ENCODE measurements around the gene RPS2. TPM values are rescaled to one million over a fixed set of nuclear protein-coding genes. Genes with fewer than 3 reads are reported as not detected.

RPS2 gene
- total and polyA plus RNA-seq, 2 experiments from 2014 or later = 1,449 to 1,991 TPM

DNA sequence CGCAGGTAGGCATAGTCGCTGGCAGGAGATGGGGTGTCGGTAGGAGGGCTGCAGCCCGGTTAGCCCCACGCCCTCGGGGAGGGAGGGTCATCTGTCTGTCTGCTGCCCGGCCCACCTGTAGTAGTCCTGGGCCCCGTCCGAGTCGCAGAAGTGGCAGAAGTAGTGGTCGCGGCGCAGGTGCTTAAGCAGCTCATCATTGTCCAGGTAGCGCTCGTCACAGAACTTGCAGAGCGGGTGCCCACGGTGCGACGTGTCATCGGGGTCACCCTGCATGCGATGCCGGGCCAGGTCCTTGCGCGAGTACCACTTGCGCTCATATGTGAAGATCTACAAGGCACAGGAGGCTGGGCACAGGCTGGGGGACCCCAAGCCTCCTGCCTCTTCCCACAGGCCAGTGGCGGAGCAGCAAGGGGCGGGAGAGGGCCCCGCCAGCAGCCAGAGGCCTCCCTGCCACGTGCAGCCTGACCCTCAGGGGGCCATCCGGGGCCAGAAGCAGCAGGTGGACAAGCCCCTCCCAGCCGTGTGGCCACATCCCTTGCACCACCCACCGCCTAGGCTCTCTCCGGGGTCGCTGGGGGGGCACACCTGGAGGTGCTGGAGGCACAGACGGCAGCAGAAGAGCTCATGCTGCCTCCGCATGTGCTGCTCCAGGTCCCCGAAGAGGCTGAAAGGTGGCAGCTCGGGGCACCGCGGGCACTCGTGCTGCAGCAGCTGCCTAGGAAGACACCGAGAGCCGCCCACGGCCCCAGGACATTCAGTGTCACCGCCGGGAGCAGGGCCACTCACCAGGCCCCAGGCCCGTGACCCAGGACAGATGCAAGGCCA, 38.0 kb upstream of the RPS2 start:
- peaks cover 45% of the 10 kb centered on the region for H4K20me1 ChIP-seq (ENCODE audit: insufficient read depth, poor library complexity, severe bottlenecking)
- no peaks in the 10 kb centered on the region for H3K36me3 ChIP-seq (replicated peaks; ENCODE audit: insufficient read depth, low read depth)
- TF ChIP-seq EZH2phosphoT487 (IDR thresholded peaks at IDR 0.05; ENCODE audit: low read depth, severe bottlenecking, unreplicated experiment) (no peak), EZH2 (IDR thresholded peaks at IDR 0.05; ENCODE audit: borderline replicate concordance) (no peak)
- TF ChIP-seq, protein P1, sequence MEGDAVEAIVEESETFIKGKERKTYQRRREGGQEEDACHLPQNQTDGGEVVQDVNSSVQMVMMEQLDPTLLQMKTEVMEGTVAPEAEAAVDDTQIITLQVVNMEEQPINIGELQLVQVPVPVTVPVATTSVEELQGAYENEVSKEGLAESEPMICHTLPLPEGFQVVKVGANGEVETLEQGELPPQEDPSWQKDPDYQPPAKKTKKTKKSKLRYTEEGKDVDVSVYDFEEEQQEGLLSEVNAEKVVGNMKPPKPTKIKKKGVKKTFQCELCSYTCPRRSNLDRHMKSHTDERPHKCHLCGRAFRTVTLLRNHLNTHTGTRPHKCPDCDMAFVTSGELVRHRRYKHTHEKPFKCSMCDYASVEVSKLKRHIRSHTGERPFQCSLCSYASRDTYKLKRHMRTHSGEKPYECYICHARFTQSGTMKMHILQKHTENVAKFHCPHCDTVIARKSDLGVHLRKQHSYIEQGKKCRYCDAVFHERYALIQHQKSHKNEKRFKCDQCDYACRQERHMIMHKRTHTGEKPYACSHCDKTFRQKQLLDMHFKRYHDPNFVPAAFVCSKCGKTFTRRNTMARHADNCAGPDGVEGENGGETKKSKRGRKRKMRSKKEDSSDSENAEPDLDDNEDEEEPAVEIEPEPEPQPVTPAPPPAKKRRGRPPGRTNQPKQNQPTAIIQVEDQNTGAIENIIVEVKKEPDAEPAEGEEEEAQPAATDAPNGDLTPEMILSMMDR (IDR thresholded peaks at IDR 0.05; ENCODE audit: poor library complexity) = no peak

DNA sequence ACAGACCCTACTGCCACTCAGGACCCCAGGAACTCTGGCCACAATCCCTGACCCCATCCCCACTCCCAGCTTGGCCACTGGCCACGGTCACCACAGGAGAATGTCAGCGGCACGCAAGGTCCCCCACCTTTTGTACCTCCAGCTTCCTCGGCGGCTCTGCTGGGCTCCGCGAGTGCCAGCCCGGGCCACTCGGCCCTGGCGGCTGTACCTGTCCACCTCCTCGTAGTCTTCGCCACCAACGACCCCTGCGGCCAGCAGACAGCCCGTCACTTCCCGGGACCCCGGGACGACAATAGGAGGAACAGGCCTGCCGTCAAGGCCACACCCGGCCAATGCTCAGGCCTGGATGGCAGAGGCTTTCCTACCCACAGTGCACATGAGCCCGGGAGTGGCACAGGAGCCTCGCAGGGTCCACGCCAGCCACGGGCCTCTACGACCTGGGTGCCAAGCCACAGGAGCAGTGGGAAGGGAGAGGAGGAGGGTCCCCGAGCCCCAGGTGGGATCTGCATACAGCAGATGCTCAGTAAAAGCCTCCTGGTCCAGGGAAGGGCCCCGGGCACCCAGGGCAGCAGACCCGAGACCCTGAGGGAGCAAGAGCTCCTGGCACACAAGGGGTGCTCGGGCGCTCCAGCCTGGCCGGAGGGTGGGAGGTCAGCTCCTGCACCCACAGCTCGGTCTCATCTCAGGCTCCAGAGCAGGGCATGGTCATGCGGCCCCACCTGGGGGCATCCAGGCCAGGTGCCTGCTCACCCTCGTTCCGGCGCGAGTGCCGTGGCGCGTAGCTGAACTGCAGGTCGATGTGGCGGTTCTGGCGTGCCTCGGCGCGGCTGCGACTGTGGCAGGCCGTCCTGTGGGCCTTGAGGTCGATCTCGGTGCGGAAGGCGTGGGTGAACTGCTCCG, 37.1 kb upstream of the RPS2 start:
- no peaks in the 10 kb centered on the region for H3K36me3 ChIP-seq (replicated peaks; ENCODE audit: insufficient read depth, low read depth)
- no peak for DNase-seq (ENCODE audit: low spot score)
- H3K9me2 ChIP-seq (replicated peaks; ENCODE audit: insufficient read depth) = no peaks in the 10 kb centered on the region
- no peaks in the 10 kb centered on the region for H3K9me3 ChIP-seq (ENCODE audit: low read depth)
- peaks cover 34% of the 10 kb centered on the region for H3K79me2 ChIP-seq
- H2AFZ ChIP-seq = no peak overlapping the region
- 98% methylated on average over 53 of the region's 53 CpGs for WGBS (ENCODE audit: low lambda C conversion rate, missing lambda C conversion rate)
- H3K4me3 ChIP-seq = no peak overlapping the region
- H4K20me1 ChIP-seq (ENCODE audit: insufficient read depth, poor library complexity, severe bottlenecking) = peaks cover 35% of the 10 kb centered on the region
- no peak overlapping the region for H3K4me2 ChIP-seq
- H3K4me1 ChIP-seq (ENCODE audit: insufficient read depth) = peaks cover 14% of the 10 kb centered on the region
- no peaks in the 10 kb centered on the region for H3K27me3 ChIP-seq
- H3K27ac ChIP-seq = no peak overlapping the region
- TF ChIP-seq EZH2phosphoT487 (IDR thresholded peaks at IDR 0.05; ENCODE audit: low read depth, severe bottlenecking, unreplicated experiment) (no peak), EZH2 (IDR thresholded peaks at IDR 0.05; ENCODE audit: borderline replicate concordance) (no peak)
- TF ChIP-seq, protein P1 (IDR thresholded peaks at IDR 0.05; ENCODE audit: poor library complexity) = no peak

More for the DNA sequence above, 38.0 kb upstream of the RPS2 start:
- H3K27me3 ChIP-seq = no peaks in the 10 kb centered on the region
- H3K79me2 ChIP-seq = peaks cover 43% of the 10 kb centered on the region
- H3K27ac ChIP-seq = no peak overlapping the region
- no peaks in the 10 kb centered on the region for H3K9me3 ChIP-seq (ENCODE audit: low read depth)
- WGBS (ENCODE audit: low lambda C conversion rate, missing lambda C conversion rate) = 93% methylated on average over 47 of the region's 47 CpGs
- H3K4me2 ChIP-seq = no peak overlapping the region
- no peak overlapping the region for H3K4me3 ChIP-seq
- H3K9me2 ChIP-seq (replicated peaks; ENCODE audit: insufficient read depth) = no peaks in the 10 kb centered on the region
- H3K4me1 ChIP-seq (ENCODE audit: insufficient read depth) = peaks cover 14% of the 10 kb centered on the region
- H2AFZ ChIP-seq = no peak overlapping the region
- DNase-seq (ENCODE audit: low spot score) = no peak

DNA sequence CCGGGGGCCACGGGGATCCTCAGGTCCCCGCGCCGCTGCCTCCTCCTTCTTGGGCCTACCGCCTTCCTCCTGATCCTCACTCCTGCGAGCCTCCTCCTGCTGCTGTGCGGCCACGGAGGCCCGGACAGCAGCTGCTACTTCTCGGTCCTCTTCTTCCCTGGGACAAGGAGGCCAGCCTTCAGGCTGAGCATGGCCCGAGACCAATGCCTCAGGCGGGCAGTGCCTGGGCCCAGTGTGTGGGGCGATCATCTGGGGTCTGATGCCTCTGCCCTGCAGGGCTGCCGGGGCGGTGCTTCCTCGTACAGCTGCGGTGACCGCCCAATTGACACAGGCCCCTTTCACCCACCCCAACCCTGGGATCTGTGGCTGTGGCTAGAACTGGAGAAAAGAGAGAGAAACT, 36.4 kb upstream of the RPS2 start:
- no peaks in the 10 kb centered on the region for H3K9me2 ChIP-seq (replicated peaks; ENCODE audit: insufficient read depth)
- no peaks in the 10 kb centered on the region for H3K9me3 ChIP-seq (ENCODE audit: low read depth)
- H2AFZ ChIP-seq = no peak overlapping the region
- WGBS (ENCODE audit: low lambda C conversion rate, missing lambda C conversion rate) = 97% methylated on average over 19 of the region's 19 CpGs
- H3K36me3 ChIP-seq (replicated peaks; ENCODE audit: insufficient read depth, low read depth) = no peaks in the 10 kb centered on the region
- no peak overlapping the region for H3K4me2 ChIP-seq
- no peak overlapping the region for H3K4me3 ChIP-seq
- DNase-seq (ENCODE audit: low spot score) = no peak
- H4K20me1 ChIP-seq (ENCODE audit: insufficient read depth, poor library complexity, severe bottlenecking) = peaks cover 29% of the 10 kb centered on the region
- TF ChIP-seq EZH2phosphoT487 (IDR thresholded peaks at IDR 0.05; ENCODE audit: low read depth, severe bottlenecking, unreplicated experiment) = no peak
- no peak for TF ChIP-seq EZH2 (IDR thresholded peaks at IDR 0.05; ENCODE audit: borderline replicate concordance)
- H3K4me1 ChIP-seq (ENCODE audit: insufficient read depth) = peaks cover 15% of the 10 kb centered on the region
- no peaks in the 10 kb centered on the region for H3K27me3 ChIP-seq
- H3K79me2 ChIP-seq = peaks cover 27% of the 10 kb centered on the region
- no peak overlapping the region for H3K27ac ChIP-seq
